H7 (cell line): ENCODE data around the gene KHDC4. TPM values are rescaled to one million over a fixed set of nuclear protein-coding genes. Genes with fewer than 3 reads are reported as not detected.

Experiments used
- DNase-seq: peaks from one replicate; pipeline ENCODE4 v3.0.0; 2012
- H3K27me3 ChIP-seq: 2 replicates; pipeline ENCODE4 v1.6.0; 2011; ENCODE audit warnings: mild to moderate bottlenecking, low read length; ENCODE audit not compliant: control insufficient read depth, insufficient read depth
- H3K36me3 ChIP-seq: replicated peaks from 2 replicates; pipeline ENCODE4 v1.5.1; 2011; ENCODE audit warnings: low read length; ENCODE audit not compliant: control insufficient read depth, insufficient read depth
- H3K4me3 ChIP-seq: 2 replicates; pipeline ENCODE4 v1.5.1; 2011; ENCODE audit warnings: low read depth, mild to moderate bottlenecking, control low read depth, low read length, moderate library complexity; ENCODE audit not compliant: insufficient read depth
- total RNA-seq: library from RNA; depleted of rRNA; stranded (reverse); fragments of >200 nt; shearing (Covaris generic); gene quantifications from 2 replicates; pipeline ENCODE4 v1.2.3, GENCODE V29; 2014

The KHDC4 gene
- total RNA-seq, 1 experiment from 2014 or later = 58.4 TPM

DNA sequence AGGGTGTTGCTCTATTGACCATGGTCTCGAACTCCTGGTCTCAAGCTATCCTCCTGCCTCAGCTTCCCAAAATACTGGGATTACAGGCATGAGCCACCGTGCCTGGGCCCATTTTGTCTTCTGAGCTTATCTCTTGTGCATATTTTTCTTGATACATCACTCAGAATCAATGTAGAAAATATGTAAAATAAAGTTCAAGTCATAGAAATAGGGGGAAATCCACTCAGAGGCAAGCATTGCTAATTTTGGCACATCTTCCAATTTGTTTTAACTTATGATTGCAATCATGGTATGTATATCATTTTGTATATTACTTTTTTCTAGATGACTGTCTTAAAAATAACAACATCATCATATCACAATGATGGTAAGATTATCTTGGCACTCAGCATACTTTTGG, 44.6 kb downstream of the KHDC4 start:
- no peaks in the 10 kb centered on the region for H3K27me3 ChIP-seq
- H3K36me3 ChIP-seq = no peaks in the 10 kb centered on the region
- H3K4me3 ChIP-seq = no peak overlapping the region
- no peak for DNase-seq

DNA sequence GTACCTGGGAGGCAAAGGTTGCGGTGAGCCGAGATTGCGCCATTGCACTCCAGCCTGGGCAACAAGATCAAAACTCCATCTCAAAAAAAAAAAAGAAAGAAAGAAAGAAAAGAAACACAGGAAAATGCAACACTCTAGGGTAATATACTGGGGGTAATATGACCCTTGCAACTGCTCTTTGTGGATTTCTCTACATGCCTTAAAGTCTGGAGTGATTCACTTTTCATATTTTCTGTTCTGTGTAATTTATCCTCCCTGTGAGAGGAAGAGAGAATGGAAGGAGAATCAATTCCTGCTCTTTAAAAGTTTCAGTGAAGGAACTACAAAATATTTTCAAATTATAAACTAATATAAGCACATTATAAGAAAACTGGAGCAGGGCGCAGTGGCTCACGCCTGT, 45.7 kb downstream of the KHDC4 start:
- DNase-seq = no peak
- Histone ChIP-seq H3K4me3 (no peak overlapping the region), H3K27me3 (no peaks in the 10 kb centered on the region), H3K36me3 (no peaks in the 10 kb centered on the region)

DNA sequence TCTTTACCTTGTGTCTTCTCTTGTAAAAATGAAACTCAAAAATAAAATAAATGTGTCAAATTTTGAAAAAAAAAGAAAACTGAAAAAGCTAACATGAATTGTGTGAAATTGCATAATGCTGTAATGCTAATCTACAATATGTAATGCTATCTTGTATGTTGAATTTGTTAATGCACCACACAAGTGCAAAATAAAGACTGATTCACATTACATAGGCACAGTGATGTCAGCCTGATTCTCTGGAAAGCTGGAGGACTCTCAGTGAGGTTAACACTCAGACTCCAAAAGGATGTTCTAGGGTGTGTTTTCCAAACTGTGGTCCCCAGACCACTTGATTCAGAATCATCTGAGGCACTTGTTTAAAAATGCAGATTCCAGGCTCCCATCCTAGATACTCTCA, 49.2 kb downstream of the KHDC4 start:
- H3K4me3 ChIP-seq = no peak overlapping the region

DNA sequence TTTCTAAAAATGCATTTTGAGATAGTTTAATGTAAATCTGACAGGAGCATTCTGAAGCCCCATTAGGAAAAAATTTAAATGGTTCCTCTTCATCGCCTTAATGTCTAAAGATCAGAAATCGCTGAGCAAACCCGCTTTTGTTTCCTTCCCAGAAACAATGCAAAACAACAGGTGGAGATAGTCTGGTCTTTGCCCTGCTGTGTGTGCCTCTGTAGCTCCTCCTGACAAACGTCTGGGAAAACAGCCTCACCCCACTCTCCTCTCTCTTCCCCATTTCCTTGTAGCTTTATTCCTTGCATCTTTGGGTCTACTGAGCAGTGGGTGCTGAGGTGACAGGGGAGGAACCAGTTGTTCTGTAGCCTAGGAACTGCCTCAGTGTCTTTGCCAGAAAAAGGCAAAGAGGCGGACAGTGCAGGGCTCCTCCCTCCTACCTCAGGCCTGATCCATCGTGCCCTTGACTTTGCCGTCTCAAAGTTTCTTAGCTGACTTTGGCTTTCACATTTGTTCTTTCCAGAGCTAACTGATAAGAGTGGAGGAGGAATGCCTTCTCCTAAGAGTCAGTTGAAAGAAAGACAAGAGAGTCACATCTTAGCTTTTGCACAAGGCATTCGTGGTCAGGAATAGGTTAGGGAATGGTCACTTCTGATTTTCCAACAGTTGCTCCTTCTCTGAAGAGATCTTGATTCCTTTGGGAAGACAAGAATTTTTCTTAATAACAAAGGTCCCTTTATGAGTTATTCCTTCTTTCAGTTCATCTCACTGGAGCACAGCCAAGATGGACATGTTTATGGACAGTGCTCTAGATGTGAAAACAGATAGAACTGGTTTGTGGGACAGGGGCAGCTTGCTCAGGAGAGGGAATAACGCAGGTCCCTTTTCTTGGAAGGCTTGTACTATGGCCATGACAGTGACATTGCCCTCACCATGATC, 49.9 kb downstream of the KHDC4 start:
- no peak for DNase-seq
- Histone ChIP-seq H3K36me3 (no peaks in the 10 kb centered on the region), H3K4me3 (no peak overlapping the region), H3K27me3 (no peaks in the 10 kb centered on the region)

More for the DNA sequence above, 49.2 kb downstream of the KHDC4 start:
- DNase-seq = no peak
- Histone ChIP-seq H3K36me3 (no peaks in the 10 kb centered on the region), H3K27me3 (no peaks in the 10 kb centered on the region)

GRCh38 chr1:155882766-155883165, 51.4 kb downstream of the KHDC4 start:
- no peaks in the 10 kb centered on the region for H3K27me3 ChIP-seq
- no peak overlapping the region for H3K4me3 ChIP-seq
- no peak for DNase-seq
- no peaks in the 10 kb centered on the region for H3K36me3 ChIP-seq

GRCh38 chr1:155882235-155882634, 52.0 kb downstream of the KHDC4 start:
- DNase-seq = no peak
- H3K36me3 ChIP-seq = no peaks in the 10 kb centered on the region
- H3K4me3 ChIP-seq = no peak overlapping the region
- no peaks in the 10 kb centered on the region for H3K27me3 ChIP-seq

DNA sequence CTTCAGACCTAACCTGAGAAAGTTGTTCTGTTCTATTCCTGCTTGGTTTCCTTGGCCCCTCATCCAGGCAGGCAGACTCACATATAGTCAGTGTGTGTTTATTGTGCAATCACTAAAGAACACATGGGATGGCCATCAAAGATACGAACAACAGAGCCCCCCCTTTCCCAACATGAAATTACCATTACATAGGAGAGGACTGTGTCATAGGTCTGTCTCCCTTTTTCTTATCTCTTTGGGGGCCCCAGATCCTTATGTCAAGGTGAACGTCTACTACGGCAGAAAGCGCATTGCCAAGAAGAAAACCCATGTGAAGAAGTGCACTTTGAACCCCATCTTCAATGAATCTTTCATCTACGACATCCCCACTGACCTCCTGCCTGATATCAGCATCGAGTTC, 53.3 kb downstream of the KHDC4 start:
- no peak for DNase-seq
- Histone ChIP-seq H3K4me3 (no peak overlapping the region), H3K27me3 (no peaks in the 10 kb centered on the region), H3K36me3 (no peaks in the 10 kb centered on the region)

- Histone ChIP-seq H3K27me3 (no peaks in the 10 kb centered on the region), H3K4me3 (no peak overlapping the region), H3K36me3 (no peaks in the 10 kb centered on the region)
- DNase-seq = no peak
Observed at GRCh38 chr1:155880251-155880650, 54.0 kb downstream of the KHDC4 start.

GRCh38 chr1:155877945-155878344, 56.3 kb downstream of the KHDC4 start:
- no peak for DNase-seq
- no peak overlapping the region for H3K4me3 ChIP-seq
- H3K27me3 ChIP-seq = no peaks in the 10 kb centered on the region
- no peaks in the 10 kb centered on the region for H3K36me3 ChIP-seq

DNA sequence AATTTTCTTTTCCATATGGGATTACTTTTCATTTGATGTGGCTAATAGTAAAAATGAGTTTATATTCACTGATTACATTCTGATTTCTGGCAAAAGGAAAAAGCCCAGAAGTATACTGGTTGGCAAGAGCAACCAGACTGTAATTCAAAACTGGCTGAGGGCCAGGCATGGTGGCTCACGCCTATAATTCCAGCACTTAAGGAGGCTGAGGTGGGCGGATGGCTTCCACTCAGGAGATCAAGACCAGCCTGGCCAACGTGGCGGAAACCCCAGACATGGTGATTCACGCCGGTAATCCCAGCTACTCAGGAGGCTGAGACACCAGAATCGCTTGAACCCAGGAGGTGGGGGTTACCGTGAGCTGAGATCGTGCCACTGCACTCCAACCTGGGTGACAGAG, 60.4 kb downstream of the KHDC4 start:
- Histone ChIP-seq H3K27me3 (no peaks in the 10 kb centered on the region), H3K4me3 (no peak overlapping the region), H3K36me3 (no peaks in the 10 kb centered on the region)
- DNase-seq = no peak

- Histone ChIP-seq H3K27me3 (no peaks in the 10 kb centered on the region), H3K4me3 (no peak overlapping the region), H3K36me3 (no peaks in the 10 kb centered on the region)
- no peak for DNase-seq
Observed at GRCh38 chr1:155872527-155872926, 61.7 kb downstream of the KHDC4 start.

DNA sequence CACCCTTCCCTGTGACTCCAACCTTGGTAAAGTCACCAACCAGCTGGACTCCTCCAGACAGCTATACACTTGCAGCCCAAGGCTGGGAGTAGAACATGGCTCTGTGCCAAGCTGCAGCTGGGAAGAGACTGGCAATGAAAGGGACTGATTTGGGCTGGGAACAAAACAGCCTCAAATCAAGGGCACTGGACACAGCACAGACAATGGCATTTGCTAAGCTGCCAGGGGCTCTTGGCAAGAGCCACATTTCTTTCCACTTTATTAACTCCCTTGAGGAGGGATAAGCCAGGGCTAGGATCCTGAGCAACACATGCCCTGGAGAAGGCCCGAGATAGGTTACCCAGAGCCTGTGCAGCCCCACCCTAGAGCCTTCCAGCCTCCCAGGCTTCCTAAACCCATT, 62.8 kb downstream of the KHDC4 start:
- no peaks in the 10 kb centered on the region for H3K36me3 ChIP-seq
- no peaks in the 10 kb centered on the region for H3K27me3 ChIP-seq
- no peak for DNase-seq

DNA sequence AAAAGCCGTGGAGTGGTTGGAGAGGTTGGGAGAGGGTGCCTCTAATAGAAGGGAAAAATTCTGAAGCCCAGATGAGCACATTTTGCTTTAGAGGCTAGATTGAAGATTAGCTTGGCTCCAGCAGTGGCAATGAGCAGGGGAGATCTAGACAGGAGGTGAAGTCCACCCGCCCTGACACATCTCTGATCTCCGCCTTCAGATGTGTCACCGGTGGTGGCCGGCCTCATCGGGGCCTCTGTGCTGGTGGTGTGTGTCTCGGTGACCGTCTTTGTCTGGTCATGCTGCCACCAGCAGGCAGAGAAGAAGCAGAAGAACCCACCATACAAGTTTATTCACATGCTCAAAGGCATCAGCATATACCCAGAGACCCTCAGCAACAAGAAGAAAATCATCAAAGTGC, 66.4 kb downstream of the KHDC4 start:
- no peaks in the 10 kb centered on the region for H3K36me3 ChIP-seq
- H3K4me3 ChIP-seq = no peak overlapping the region
- no peaks in the 10 kb centered on the region for H3K27me3 ChIP-seq
- no peak for DNase-seq

More for the DNA sequence above, 62.8 kb downstream of the KHDC4 start:
- H3K4me3 ChIP-seq = no peak overlapping the region

DNA sequence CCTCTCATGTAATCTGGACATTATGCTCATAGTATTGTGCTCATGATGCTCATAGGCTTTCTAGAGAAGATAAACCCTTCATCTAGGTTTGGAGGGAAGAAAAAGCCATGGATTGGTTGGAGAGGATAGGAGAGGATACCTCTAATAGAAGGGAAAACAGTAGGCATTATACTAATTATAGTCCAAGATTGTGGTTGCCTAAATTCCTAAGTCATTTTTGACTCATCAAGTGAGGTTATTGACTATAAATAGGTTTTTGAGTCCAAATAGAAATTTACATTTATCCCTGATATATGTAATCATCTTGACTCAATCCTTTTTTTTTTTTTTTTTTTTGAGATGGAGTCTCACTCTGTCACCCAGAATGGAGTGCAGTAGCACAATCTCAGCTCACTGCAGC, 69.8 kb downstream of the KHDC4 start:
- Histone ChIP-seq H3K27me3 (no peaks in the 10 kb centered on the region), H3K4me3 (no peak overlapping the region), H3K36me3 (no peaks in the 10 kb centered on the region)
- DNase-seq = no peak
